ENCODE results near the gene ASB11.
"Not testable (repeated sequence)": the region's sequence is repeated elsewhere in the genome, so short reads cannot be mapped to it uniquely, and the experiment has no call there.

- TF ChIP-seq POLR2AphosphoS5, POLR2A, TAF1, SPI1, POU2F2 (IDR thresholded peaks at IDR 0.05; ENCODE audit: low read depth, low read length): not testable (repeated sequence)
These were observed 9.5 kb downstream of the ASB11 start for GRCh38 chrX:15305899-15306298.
